GM21526 (cell line): ENCODE data around the gene KLF4.

Experiments
- ATAC-seq: cut with Tn5 transposase; IDR thresholded peaks from one replicate; pipeline ENCODE4 v1.9.1; 2021; ENCODE audit warnings: moderate library complexity; ENCODE audit not compliant: unreplicated experiment, low FRiP score

Gene KLF4

GRCh38 chr9:107488375-107489143 lies 1.0 kb downstream of the KLF4 start:
- ATAC-seq, result no peak

GRCh38 chr9:107487521-107488374 lies 1.8 kb downstream of the KLF4 start:
- ATAC-seq, result peak; percentile 37

- no peak for ATAC-seq
Observed at GRCh38 chr9:107486674-107487520, 2.7 kb downstream of the KLF4 start.

GRCh38 chr9:107485458-107486043 lies 4.0 kb downstream of the KLF4 start:
- ATAC-seq, result no peak

- peak; percentile 62 for ATAC-seq
Observed at GRCh38 chr9:107484117-107484723, 5.3 kb downstream of the KLF4 start.

- no peak for ATAC-seq
Observed at GRCh38 chr9:107483666-107484065, 5.9 kb downstream of the KLF4 start.

GRCh38 chr9:107481035-107481434 lies 8.5 kb downstream of the KLF4 start:
- no peak for ATAC-seq

GRCh38 chr9:107480386-107480789 lies 9.2 kb downstream of the KLF4 start:
- no peak for ATAC-seq

- ATAC-seq, result no peak
Observed at GRCh38 chr9:107478805-107479204, 10.8 kb downstream of the KLF4 start.

- no peak for ATAC-seq
Observed at GRCh38 chr9:107474124-107474523, 15.4 kb downstream of the KLF4 start.

- ATAC-seq, result no peak
Observed at GRCh38 chr9:107472581-107473340, 16.8 kb downstream of the KLF4 start.

GRCh38 chr9:107471552-107471951 lies 18.0 kb downstream of the KLF4 start:
- no peak for ATAC-seq

- no peak for ATAC-seq
Observed at GRCh38 chr9:107467416-107467815, 22.2 kb downstream of the KLF4 start.

GRCh38 chr9:107466826-107467225 lies 22.7 kb downstream of the KLF4 start:
- no peak for ATAC-seq

GRCh38 chr9:107465467-107466451 lies 23.8 kb downstream of the KLF4 start:
- peak; percentile 79 for ATAC-seq

GRCh38 chr9:107464516-107464915 lies 25.1 kb downstream of the KLF4 start:
- ATAC-seq, result no peak

- no peak for ATAC-seq
Observed at GRCh38 chr9:107462691-107463090, 26.9 kb downstream of the KLF4 start.
